ENCODE results near the gene URGCP. TPM values are rescaled to one million over a fixed set of nuclear protein-coding genes. Genes with fewer than 3 reads are reported as not detected.

The URGCP gene
- total RNA-seq, 1 donor from 2014 or later, result 39.6 TPM

- TF ChIP-seq CTCF (IDR thresholded peaks at IDR 0.05; ENCODE audit: borderline replicate concordance), result no peak
- H3K9me3 ChIP-seq (replicated peaks), result no peaks in the 10 kb centered on the region
- intact Hi-C loops (cut with micrococcal nuclease), result no loop called here
Measured at GRCh38 chr7:43868681-43869005, 37.8 kb downstream of the URGCP start.

DNA sequence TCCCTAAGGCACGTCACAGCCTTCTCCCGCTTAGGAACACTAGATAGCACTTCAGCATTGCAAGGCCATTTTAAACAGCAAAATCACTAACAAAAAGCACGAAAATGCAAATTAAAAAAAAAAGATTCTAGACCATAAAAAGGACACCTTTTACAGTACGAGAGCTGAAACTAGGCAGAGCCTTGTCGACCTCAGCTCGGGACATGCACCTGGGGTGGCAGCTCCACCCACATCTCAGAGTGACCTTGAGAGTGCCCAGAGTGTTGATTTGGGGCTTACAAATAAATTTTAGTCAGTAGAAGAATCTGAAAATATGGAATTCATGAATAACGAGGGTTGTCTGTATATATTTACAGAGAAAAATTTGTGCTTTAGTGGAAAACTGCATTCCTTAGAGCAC, 38.2 kb downstream of the URGCP start:
- H3K36me3 ChIP-seq, result peaks cover 28% of the 10 kb centered on the region
- DNase-seq, result no peak
- peaks cover 42% of the 10 kb centered on the region for H3K4me1 ChIP-seq
- peak overlapping the region; percentile 86 for H3K27ac ChIP-seq (replicated peaks)
- TF ChIP-seq CTCF (IDR thresholded peaks at IDR 0.05; ENCODE audit: borderline replicate concordance), result no peak
- H3K9me3 ChIP-seq (replicated peaks), result no peaks in the 10 kb centered on the region
- intact Hi-C loops (cut with micrococcal nuclease), result no loop called here
- H3K4me3 ChIP-seq, result peak overlapping the region; percentile 79
- no peaks in the 10 kb centered on the region for H3K27me3 ChIP-seq (ENCODE audit: low read depth)

More at GRCh38 chr7:43868681-43869005, 37.8 kb downstream of the URGCP start:
- no peaks in the 10 kb centered on the region for H3K27me3 ChIP-seq (ENCODE audit: low read depth)
- peaks cover 28% of the 10 kb centered on the region for H3K36me3 ChIP-seq
- H3K4me3 ChIP-seq, result peak overlapping the region; percentile 79
- peak overlapping the region; percentile 86 for H3K27ac ChIP-seq (replicated peaks)
- peaks cover 47% of the 10 kb centered on the region for H3K4me1 ChIP-seq
- DNase-seq, result no peak

GRCh38 chr7:43865277-43865676, 41.1 kb downstream of the URGCP start:
- no peak for TF ChIP-seq CTCF (IDR thresholded peaks at IDR 0.05; ENCODE audit: borderline replicate concordance)
- Histone ChIP-seq H3K27me3 (ENCODE audit: low read depth) (no peaks in the 10 kb centered on the region), H3K27ac (replicated peaks) (no peak overlapping the region), H3K9me3 (replicated peaks) (no peaks in the 10 kb centered on the region), H3K4me3 (no peak overlapping the region), H3K4me1 (peaks cover 23% of the 10 kb centered on the region), H3K36me3 (peaks cover 28% of the 10 kb centered on the region)
- intact Hi-C loops (cut with micrococcal nuclease), result no loop called here
- DNase-seq, result no peak

DNA sequence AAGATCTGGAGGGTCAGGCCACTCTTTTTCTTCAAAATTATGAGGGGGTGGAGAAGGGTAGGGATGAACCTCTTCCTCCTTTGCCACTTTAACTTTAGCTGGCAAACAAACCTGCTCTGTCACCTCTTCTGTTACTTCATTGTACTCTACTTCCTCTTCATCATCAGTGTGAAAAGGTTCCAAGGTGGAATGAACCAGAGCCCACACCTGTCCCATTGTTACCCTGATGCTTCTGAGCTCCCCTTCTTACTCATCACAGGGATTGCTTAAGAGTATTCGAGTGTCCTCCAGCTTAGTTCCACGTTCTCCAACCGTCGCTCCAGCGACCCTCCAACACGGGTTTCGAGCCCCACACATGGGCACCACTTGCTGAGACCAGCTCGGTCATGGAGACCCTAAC, 42.3 kb downstream of the URGCP start:
- no peaks in the 10 kb centered on the region for H3K9me3 ChIP-seq (replicated peaks)
- H3K36me3 ChIP-seq, result peaks cover 28% of the 10 kb centered on the region
- no peak for TF ChIP-seq CTCF (IDR thresholded peaks at IDR 0.05; ENCODE audit: borderline replicate concordance)
- H3K4me3 ChIP-seq, result no peak overlapping the region
- H3K4me1 ChIP-seq, result peaks cover 13% of the 10 kb centered on the region
- DNase-seq, result no peak
- H3K27me3 ChIP-seq (ENCODE audit: low read depth), result no peaks in the 10 kb centered on the region
- intact Hi-C loops (cut with micrococcal nuclease), result no loop called here
- H3K27ac ChIP-seq (replicated peaks), result no peak overlapping the region

GRCh38 chr7:43856996-43857395, 49.4 kb downstream of the URGCP start:
- H3K27me3 ChIP-seq (ENCODE audit: low read depth), result no peaks in the 10 kb centered on the region
- intact Hi-C loops (cut with micrococcal nuclease), result no loop called here

More at GRCh38 chr7:43856996-43857395, 49.4 kb downstream of the URGCP start:
- TF ChIP-seq CTCF (IDR thresholded peaks at IDR 0.05; ENCODE audit: borderline replicate concordance), result no peak
- no peak for DNase-seq
- H3K9me3 ChIP-seq (replicated peaks), result no peaks in the 10 kb centered on the region
- H3K27ac ChIP-seq (replicated peaks), result no peak overlapping the region
- no peak overlapping the region for H3K4me3 ChIP-seq
- H3K36me3 ChIP-seq, result no peaks in the 10 kb centered on the region
- H3K4me1 ChIP-seq, result no peaks in the 10 kb centered on the region
